T47D (cell line): ENCODE results near the gene AMOTL1.
"Not testable (repeated sequence)": the region's sequence is repeated elsewhere in the genome, so short reads cannot be mapped to it uniquely, and the experiment has no call there.

Source experiments
- DNase-seq, 2 experiments: peaks; one replicate each; pipeline versions ENCODE4 v3.0.0 to v3.0.0-alpha.2; 2011 to 2012; ENCODE audit warnings: low read depth in 1 of 2, low spot score in 1 of 2
- JUND ChIP-seq: IDR thresholded peaks from 2 replicates; pipeline ENCODE4 v1.6.1; 2012; ENCODE audit warnings: low read depth
- in situ Hi-C: cut with HindIII; loops from 2 replicates; pipeline ENCODE4 v1.10.0; 2016; ENCODE audit warnings: low sequenced_read_pairs, low pct_unique_long_range_greater_than_20kb

AMOTL1 gene

GRCh38 chr11:94883878-94884277 is 115.7 kb downstream of the AMOTL1 start:
- no peak for DNase-seq
- TF ChIP-seq JUND: no peak
- in situ Hi-C loops: no loop called here

- no peak for DNase-seq
- in situ Hi-C loops: no loop called here
- no peak for TF ChIP-seq JUND
These were observed 116.2 kb downstream of the AMOTL1 start for GRCh38 chr11:94884376-94884775.

DNA sequence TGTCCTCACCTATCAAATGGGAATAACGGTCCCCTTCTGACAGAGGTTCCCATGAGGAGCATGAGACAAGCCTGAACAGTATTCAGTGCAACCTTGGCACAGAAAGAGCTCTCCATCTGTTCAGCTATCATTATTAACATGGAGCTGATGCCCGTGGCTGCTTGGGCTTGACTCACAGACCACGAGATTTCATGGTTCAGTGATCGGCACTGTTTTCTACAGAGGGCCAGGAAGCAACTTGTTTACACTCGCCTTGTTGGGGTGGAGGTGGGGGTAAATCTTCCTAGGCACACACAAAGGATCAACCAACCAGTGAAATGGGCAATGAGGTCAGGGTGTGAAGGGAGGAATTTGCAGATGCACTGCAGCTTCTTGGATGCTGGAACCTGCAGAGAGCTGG is 117.0 kb downstream of the AMOTL1 start:
- TF ChIP-seq JUND: no peak
- DNase-seq: no peak
- in situ Hi-C loops: no loop called here

DNA sequence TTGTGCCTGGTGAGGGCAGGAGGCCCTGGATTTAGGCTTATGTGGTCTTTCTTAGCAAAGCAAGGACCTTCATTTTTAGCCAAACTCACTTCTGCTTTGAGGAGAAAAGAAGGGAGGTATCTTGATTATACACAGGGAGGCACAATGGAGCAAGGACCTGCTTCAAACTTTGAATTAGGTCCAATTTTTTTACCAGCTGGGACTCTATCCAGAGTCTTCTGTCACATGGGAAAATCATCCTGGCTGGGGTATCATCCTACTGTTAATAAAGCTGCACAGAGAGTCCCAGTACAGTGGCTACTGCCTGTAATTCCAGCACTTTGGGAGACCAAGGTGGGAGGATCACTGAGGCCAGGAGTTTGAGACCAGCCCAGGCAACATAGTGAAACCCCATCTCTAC is 117.4 kb downstream of the AMOTL1 start:
- in situ Hi-C loops: no loop called here
- TF ChIP-seq JUND: no peak
- DNase-seq: no peak

GRCh38 chr11:94888204-94888603 is 120.0 kb downstream of the AMOTL1 start:
- no peak for DNase-seq
- in situ Hi-C loops: no loop called here
- no peak for TF ChIP-seq JUND

- no peak for TF ChIP-seq JUND
- DNase-seq: peak in 1 of 2 experiments; percentile 33
- in situ Hi-C loops: no loop called here
These were observed 127.3 kb downstream of the AMOTL1 start for GRCh38 chr11:94895451-94895850.

DNA sequence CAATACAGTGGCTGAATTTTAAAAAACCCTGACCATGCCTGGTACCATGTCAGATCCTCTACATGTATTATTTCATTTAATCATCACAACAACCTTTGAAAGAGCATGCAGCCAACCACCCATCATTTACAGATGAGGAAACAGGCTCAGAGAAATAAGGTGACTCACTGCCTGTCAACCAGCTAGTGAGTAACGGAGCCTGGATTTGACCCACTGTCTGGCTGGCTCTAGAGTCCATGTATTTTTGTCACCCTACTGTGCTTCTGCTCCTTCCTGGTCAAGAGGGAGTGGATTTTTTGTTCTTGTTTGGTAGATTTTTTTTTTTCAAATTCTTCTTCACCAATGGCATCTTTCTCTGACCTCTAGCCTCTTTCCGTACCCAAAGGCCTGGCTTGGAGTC is 127.8 kb downstream of the AMOTL1 start:
- no peak for TF ChIP-seq JUND
- in situ Hi-C loops: no loop called here
- no peak for DNase-seq

- in situ Hi-C loops: no loop called here
- TF ChIP-seq JUND: no peak
- DNase-seq: peak; percentile 33 to 81
These were observed 129.2 kb downstream of the AMOTL1 start for GRCh38 chr11:94897330-94897768.

- TF ChIP-seq JUND: no peak
- in situ Hi-C loops: no loop called here
- no peak for DNase-seq
These were observed 139.1 kb downstream of the AMOTL1 start for GRCh38 chr11:94907226-94907625.

DNA sequence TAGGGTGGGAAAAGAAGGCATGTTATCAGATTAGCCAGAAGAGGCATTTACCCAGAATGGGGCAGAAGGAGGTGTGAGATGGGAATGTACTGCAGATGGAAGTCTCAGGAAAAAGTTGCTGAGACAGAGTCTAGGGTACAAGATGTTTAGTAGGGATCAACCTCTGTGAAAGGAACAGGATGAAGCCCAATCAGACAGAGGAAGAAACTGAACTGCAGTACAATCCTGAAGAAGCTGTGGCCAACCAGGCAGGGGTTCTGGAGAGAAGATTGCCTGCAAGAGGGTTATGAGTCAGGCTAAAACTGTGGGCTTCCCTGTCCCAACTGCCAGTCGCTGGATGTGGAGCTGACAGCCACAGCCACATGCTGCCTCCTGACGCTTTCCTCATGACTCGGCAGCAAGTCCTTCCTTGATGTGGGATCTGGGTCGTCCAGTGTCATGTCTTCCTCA is 141.2 kb downstream of the AMOTL1 start:
- in situ Hi-C loops: no loop called here
- DNase-seq: no peak
- TF ChIP-seq JUND: no peak

DNA sequence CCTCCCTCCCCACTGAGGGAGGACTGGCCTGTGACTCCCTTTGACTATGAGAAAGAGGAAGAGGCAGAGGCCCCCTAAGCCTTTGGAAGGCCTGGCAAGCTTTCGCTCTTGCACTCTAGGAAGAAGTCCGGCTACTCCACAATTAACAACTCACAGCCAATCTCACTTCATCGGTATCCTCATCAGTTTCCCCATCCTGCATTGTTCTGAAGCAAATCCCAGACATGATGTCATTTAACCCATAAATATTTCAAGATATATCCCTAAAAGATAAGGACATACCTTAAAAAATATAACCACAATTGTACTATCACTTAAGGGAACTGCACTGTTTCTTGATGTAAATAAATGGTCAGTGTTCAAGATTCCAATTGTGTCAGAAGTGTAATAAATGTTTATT is 142.1 kb downstream of the AMOTL1 start:
- in situ Hi-C loops: no loop called here
- DNase-seq: no peak
- no peak for TF ChIP-seq JUND

- no peak for DNase-seq
- TF ChIP-seq JUND: no peak
- in situ Hi-C loops: no loop called here
These were observed 142.6 kb downstream of the AMOTL1 start for GRCh38 chr11:94910779-94911178.

- in situ Hi-C loops: no loop called here
- no peak for TF ChIP-seq JUND
These were observed 144.7 kb downstream of the AMOTL1 start for GRCh38 chr11:94912806-94913205.

DNA sequence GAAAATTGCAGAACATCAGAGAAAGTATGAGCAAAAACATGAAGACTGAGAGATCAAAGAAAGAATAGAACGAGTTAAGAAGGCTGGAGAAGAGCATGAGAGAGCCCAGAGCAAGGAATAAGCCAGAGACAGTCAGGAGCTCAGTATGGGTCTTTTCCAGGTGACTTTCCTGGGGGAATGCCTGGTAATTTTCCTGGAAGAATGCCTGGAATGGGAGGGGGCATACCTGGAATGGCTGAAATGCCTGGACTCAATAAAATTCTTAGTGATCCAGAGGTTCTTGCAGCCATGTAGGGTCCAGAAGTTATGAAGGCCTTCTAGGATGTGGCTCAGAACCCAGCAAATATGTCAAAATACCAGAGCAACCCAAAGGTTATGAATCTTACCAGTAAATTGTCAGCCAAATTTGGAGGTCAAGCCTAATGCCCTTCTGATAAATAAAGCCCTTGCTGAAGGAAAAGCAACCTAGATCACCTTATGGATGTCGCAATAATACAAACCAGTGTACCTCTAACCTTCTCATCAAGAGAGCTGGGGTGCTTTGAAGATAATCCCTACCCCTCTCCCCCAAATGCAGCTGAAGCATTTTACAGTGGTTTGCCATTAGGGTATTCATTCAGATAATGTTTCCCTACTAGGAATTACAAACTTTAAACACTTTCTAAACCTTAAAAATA is 145.7 kb downstream of the AMOTL1 start:
- in situ Hi-C loops, DNase-seq: not testable (repeated sequence)

More at GRCh38 chr11:94912806-94913205, 144.7 kb downstream of the AMOTL1 start:
- no peak for DNase-seq
